Measurements from ENCODE around the gene RAB11FIP4.

RAB11FIP4 gene

GRCh38 chr17:31550389-31551056 lies 159.0 kb downstream of the RAB11FIP4 start:
- FAIRE-seq: no peak

GRCh38 chr17:31552568-31552967 lies 161.1 kb downstream of the RAB11FIP4 start:
- FAIRE-seq: no peak

- FAIRE-seq: no peak
Observed at GRCh38 chr17:31553506-31553905, 162.0 kb downstream of the RAB11FIP4 start.

GRCh38 chr17:31554930-31555329 lies 163.5 kb downstream of the RAB11FIP4 start:
- no peak for FAIRE-seq

GRCh38 chr17:31556969-31557645 lies 165.6 kb downstream of the RAB11FIP4 start:
- no peak for FAIRE-seq

- no peak for FAIRE-seq
Observed at GRCh38 chr17:31558748-31559583, 167.5 kb downstream of the RAB11FIP4 start.

GRCh38 chr17:31559584-31560501 lies 168.4 kb downstream of the RAB11FIP4 start:
- no peak for FAIRE-seq

GRCh38 chr17:31560616-31561235 lies 169.3 kb downstream of the RAB11FIP4 start:
- FAIRE-seq: no peak

GRCh38 chr17:31561469-31562375 lies 170.2 kb downstream of the RAB11FIP4 start:
- no peak for FAIRE-seq

- no peak for FAIRE-seq
Observed at GRCh38 chr17:31562376-31562840, 170.9 kb downstream of the RAB11FIP4 start.

- FAIRE-seq: no peak
Observed at GRCh38 chr17:31564291-31564690, 172.8 kb downstream of the RAB11FIP4 start.

GRCh38 chr17:31564883-31565301 lies 173.4 kb downstream of the RAB11FIP4 start:
- FAIRE-seq: no peak

- FAIRE-seq: no peak
Observed at GRCh38 chr17:31565652-31566051, 174.2 kb downstream of the RAB11FIP4 start.

GRCh38 chr17:31566247-31566991 lies 174.9 kb downstream of the RAB11FIP4 start:
- FAIRE-seq: no peak

- FAIRE-seq: no peak
Observed at GRCh38 chr17:31566992-31567373, 175.5 kb downstream of the RAB11FIP4 start.

GRCh38 chr17:31568121-31568520 lies 176.6 kb downstream of the RAB11FIP4 start:
- no peak for FAIRE-seq

- no peak for FAIRE-seq
Observed at GRCh38 chr17:31568539-31568938, 177.1 kb downstream of the RAB11FIP4 start.

GRCh38 chr17:31570231-31570630 lies 178.8 kb downstream of the RAB11FIP4 start:
- FAIRE-seq: no peak

GRCh38 chr17:31570951-31571892 lies 179.7 kb downstream of the RAB11FIP4 start:
- no peak for FAIRE-seq

Data from G401.6 (cell line).